Spleen (tissue), 11 donors: ENCODE measurements around the gene ARHGAP24. TPM values are rescaled to one million over a fixed set of nuclear protein-coding genes. Genes with fewer than 3 reads are reported as not detected.
"Not testable (repeated sequence)": the region's sequence is repeated elsewhere in the genome, so short reads cannot be mapped to it uniquely, and the experiment has no call there.

Source experiments
- DNase-seq: peaks from one replicate; pipeline ENCODE4 v3.0.0-alpha.2; 2020
- H3K27ac ChIP-seq, 8 donors: fragments of 200-600 bp; sonication (generic) in 7 of 8; 1 replicate in 4 of 8; 2 replicates in 4 of 8; pipeline versions ENCODE4 v1.5.0 to v1.8.0; 2016 to 2021; ENCODE audit warnings: inconsistent platforms in 4 of 8, mild to moderate bottlenecking in 4 of 8, moderate library complexity in 1 of 8
- H3K27me3 ChIP-seq, 7 donors: fragments of 200-600 bp; sonication (generic) in 6 of 7; replicated peaks in 1 of 7; 1 replicate in 4 of 7; 2 replicates in 3 of 7; pipeline versions ENCODE4 v1.5.0 to v1.8.0; 2016 to 2021; ENCODE audit warnings: inconsistent platforms in 3 of 7, mild to moderate bottlenecking in 1 of 7
- H3K36me3 ChIP-seq, 6 donors: fragments of 200-600 bp; sonication (generic) in 5 of 6; 1 replicate in 4 of 6; 2 replicates in 2 of 6; pipeline versions ENCODE4 v1.5.0 to v1.8.0; 2016 to 2021; ENCODE audit warnings: inconsistent platforms in 2 of 6
- H3K4me1 ChIP-seq, 6 donors: fragments of 200-600 bp; sonication (generic) in 5 of 6; 1 replicate in 3 of 6; 2 replicates in 3 of 6; pipeline versions ENCODE4 v1.5.0 to v1.8.0; 2016 to 2021; ENCODE audit warnings: inconsistent platforms in 3 of 6
- H3K4me3 ChIP-seq, 8 donors: fragments of 200-600 bp; sonication (generic) in 7 of 8; 1 replicate in 4 of 8; 2 replicates in 4 of 8; pipeline versions ENCODE4 v1.5.0 to v1.8.0; 2016 to 2021; ENCODE audit warnings: inconsistent platforms in 4 of 8, mild to moderate bottlenecking in 4 of 8, moderate library complexity in 2 of 8
- H3K9me3 ChIP-seq, 8 donors: fragments of 200-600 bp; sonication (generic) in 7 of 8; 1 replicate in 4 of 8; 2 replicates in 4 of 8; pipeline versions ENCODE4 v1.5.0 to v1.8.0; 2016 to 2021; ENCODE audit warnings: inconsistent platforms in 4 of 8
- POLR2A ChIP-seq, 3 donors: fragments of 450-650 bp; IDR thresholded peaks; one replicate each; pipeline ENCODE4 v1.5.1; 2017; ENCODE audit warnings: antibody characterized with exemption in 3 of 3, mild to moderate bottlenecking in 1 of 3
- POLR2AphosphoS5 ChIP-seq, 3 donors: sonication (generic); formaldehyde crosslinking; IDR thresholded peaks; one replicate each; pipeline ENCODE4 v1.5.1; 2017; ENCODE audit warnings: antibody characterized with exemption in 3 of 3
- WGBS, 5 donors: extraction: QIAGEN DNeasy Blood & Tissue Kit in 3 of 5; methylation state at CpG; one replicate each; pipeline versions ENCODE4 v1.1.5 to v1.1.7; 2013 to 2018; 5-methylcytosine and 5-hydroxymethylcytosine counted together
- intact Hi-C: fragments of 100-400 bp; cut with DNase I; formaldehyde crosslinking; loops from one replicate; pipeline ENCODE4 v1.15.0; 2023; ENCODE audit warnings: low total_unique reads
- polyA plus RNA-seq, 3 donors: library from polyadenylated mRNA; stranded (reverse); fragments of 200-250 nt; gene quantifications; one replicate each; pipeline ENCODE4 v1.2.1, GENCODE V29; 2013
- total RNA-seq, 7 donors: library from RNA; depleted of rRNA in 3 of 7; stranded (reverse); fragments of >200 nt in 3 of 7; fragmentation: NEBNext Ultra II Directional in 4 of 7; extraction: Animal tissue kit (Norgen Biotek cat#: 25700) in 4 of 7; gene quantifications; one replicate each; pipeline versions ENCODE4 v1.1.0 to v1.2.1, GENCODE V29; 2016 to 2021
- TF ChIP-seq, protein P1 (sequence below), 11 experiments: fragments of 200-600 bp in 7 of 11; fragments of 450-650 bp in 4 of 11; sonication (generic) in 4 of 11; IDR thresholded peaks in 8 of 11; conservative IDR thresholded peaks in 3 of 11; 1 replicate in 7 of 11; 2 replicates in 4 of 11; pipeline versions ENCODE4 v1.4.0 to v1.8.0; 2016 to 2021; ENCODE audit warnings: antibody characterized with exemption in 11 of 11, inconsistent platforms in 4 of 11, mild to moderate bottlenecking in 1 of 11
- donor health status: healthy with polysubstance abuse.
- donor health status: DM: no; HTN: no; CAD: no; lungs with moderate emphysema.
- donor health status: DM: no; HTN: no; CAD: no.
- donor health status: Bipolar disorder and iron deficiency.
- donor health status: healthy.
- donor health status: DM: no; HTN: no; CAD: no.
- donor health status: DM: yes; HTN: yes; CAD: no.

The ARHGAP24 gene
- total and polyA plus RNA-seq, 10 donors = 23.1 to 199 (median 130) TPM

GRCh38 chr4:85842540-85842939, 367.6 kb downstream of the ARHGAP24 start:
- Histone ChIP-seq H3K9me3 (peaks cover 0 to 3% (median under 1%) of the 10 kb centered on the region in 8 donors), H3K27me3 (no peaks in the 10 kb centered on the region), H3K4me1 (peaks cover 0 to 37% (median 12%) of the 10 kb centered on the region in 6 donors), H3K27ac (peak overlapping the region in 3 of 8 donors; percentile 26 to 51 (median 42)), H3K4me3 (no peak overlapping the region), H3K36me3 (peaks cover 0 to 11% (median 0%) of the 10 kb centered on the region in 6 donors)
- intact Hi-C loops = no loop called here
- DNase-seq = no peak
- TF ChIP-seq POLR2AphosphoS5 (IDR thresholded peaks at IDR 0.05) = peak in 1 of 3 donors; percentile 56
- TF ChIP-seq POLR2A (IDR thresholded peaks at IDR 0.05) = no peak
- 34 to 47% (median 38%) methylated on average over 7 of the region's 7 CpGs for WGBS, 5 donors

GRCh38 chr4:85853740-85854139, 378.8 kb downstream of the ARHGAP24 start:
- H3K36me3 ChIP-seq, H3K27me3 ChIP-seq, DNase-seq, H3K4me1 ChIP-seq, H3K4me3 ChIP-seq, intact Hi-C loops: not testable (repeated sequence)
- WGBS, 5 donors = 76 to 89% (median 81%) methylated on average over 6 of the region's 6 CpGs
- peaks cover 0 to 19% (median 5%) of the 10 kb centered on the region in 8 donors for H3K9me3 ChIP-seq
- peak overlapping the region in 3 of 8 donors; percentile 35 to 63 (median 59) for H3K27ac ChIP-seq

- Histone ChIP-seq H3K27ac (peak overlapping the region in 6 of 8 donors; percentile 35 to 69 (median 52)), H3K9me3 (peaks cover 0 to 15% (median 2%) of the 10 kb centered on the region in 8 donors), H3K4me3 (no peak overlapping the region), H3K36me3 (peaks cover 0 to 7% (median 0%) of the 10 kb centered on the region in 6 donors), H3K27me3 (no peaks in the 10 kb centered on the region), H3K4me1 (peaks cover 0 to 6% (median 0%) of the 10 kb centered on the region in 6 donors)
- TF ChIP-seq POLR2A (IDR thresholded peaks at IDR 0.05) (no peak), POLR2AphosphoS5 (IDR thresholded peaks at IDR 0.05) (no peak)
- TF ChIP-seq, protein P1, sequence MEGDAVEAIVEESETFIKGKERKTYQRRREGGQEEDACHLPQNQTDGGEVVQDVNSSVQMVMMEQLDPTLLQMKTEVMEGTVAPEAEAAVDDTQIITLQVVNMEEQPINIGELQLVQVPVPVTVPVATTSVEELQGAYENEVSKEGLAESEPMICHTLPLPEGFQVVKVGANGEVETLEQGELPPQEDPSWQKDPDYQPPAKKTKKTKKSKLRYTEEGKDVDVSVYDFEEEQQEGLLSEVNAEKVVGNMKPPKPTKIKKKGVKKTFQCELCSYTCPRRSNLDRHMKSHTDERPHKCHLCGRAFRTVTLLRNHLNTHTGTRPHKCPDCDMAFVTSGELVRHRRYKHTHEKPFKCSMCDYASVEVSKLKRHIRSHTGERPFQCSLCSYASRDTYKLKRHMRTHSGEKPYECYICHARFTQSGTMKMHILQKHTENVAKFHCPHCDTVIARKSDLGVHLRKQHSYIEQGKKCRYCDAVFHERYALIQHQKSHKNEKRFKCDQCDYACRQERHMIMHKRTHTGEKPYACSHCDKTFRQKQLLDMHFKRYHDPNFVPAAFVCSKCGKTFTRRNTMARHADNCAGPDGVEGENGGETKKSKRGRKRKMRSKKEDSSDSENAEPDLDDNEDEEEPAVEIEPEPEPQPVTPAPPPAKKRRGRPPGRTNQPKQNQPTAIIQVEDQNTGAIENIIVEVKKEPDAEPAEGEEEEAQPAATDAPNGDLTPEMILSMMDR (IDR thresholded peaks at IDR 0.05 in 8 of 11, conservative IDR thresholded peaks at IDR 0.05 in 3 of 11) = no peak
- intact Hi-C loops = no loop called here
- no peak for DNase-seq
- WGBS, 5 donors = 64 to 91% (median 69%) methylated on average over 2 of the region's 2 CpGs
Observed at GRCh38 chr4:85854546-85854945, 379.6 kb downstream of the ARHGAP24 start.

- Histone ChIP-seq H3K36me3 (no peaks in the 10 kb centered on the region), H3K9me3 (no peaks in the 10 kb centered on the region), H3K4me3 (no peak overlapping the region), H3K27me3 (no peaks in the 10 kb centered on the region), H3K27ac (no peak overlapping the region), H3K4me1 (peaks cover 0 to 22% (median 0%) of the 10 kb centered on the region in 6 donors)
- intact Hi-C loops = no loop called here
- DNase-seq = no peak
- TF ChIP-seq, protein P1 (IDR thresholded peaks at IDR 0.05 in 8 of 11, conservative IDR thresholded peaks at IDR 0.05 in 3 of 11) = no peak
- TF ChIP-seq POLR2A (IDR thresholded peaks at IDR 0.05) (no peak), POLR2AphosphoS5 (IDR thresholded peaks at IDR 0.05) (no peak)
- WGBS, 5 donors = 66 to 76% (median 71%) methylated on average over 6 of the region's 6 CpGs
Observed at GRCh38 chr4:85860066-85860740, 385.3 kb downstream of the ARHGAP24 start.

DNA sequence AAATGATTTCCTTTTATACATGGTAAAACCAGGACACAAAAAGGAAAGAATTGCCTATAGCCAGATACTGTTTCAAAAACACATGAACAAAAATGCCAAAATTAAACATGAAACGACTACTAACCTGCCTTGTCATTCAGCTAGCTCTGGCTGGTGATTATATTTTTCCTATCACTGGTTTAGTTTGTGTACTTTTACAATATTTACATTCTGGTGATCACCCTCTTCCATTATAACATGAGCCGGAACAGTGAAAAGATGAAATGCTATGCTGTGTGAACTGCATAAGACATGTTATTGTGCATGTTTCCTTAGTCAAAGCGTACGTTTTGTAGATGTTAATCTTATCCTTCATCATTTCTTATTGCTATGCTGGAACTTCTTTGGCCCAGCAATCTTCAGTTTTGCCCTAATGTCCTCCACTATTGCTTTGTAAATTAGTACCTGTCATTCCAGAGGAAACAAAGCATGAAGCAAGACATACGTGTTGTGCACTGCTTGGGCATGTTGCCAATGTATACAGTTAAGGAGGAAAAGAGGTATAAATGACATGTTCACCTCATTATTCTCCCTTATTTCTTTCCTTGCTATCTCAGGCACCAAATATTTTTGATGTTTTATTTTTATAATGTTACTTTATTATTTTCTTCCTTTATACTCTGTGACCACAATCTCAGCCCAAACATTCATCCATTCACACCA, 386.3 kb downstream of the ARHGAP24 start:
- Histone ChIP-seq H3K9me3 (no peaks in the 10 kb centered on the region), H3K4me1 (peaks cover 0 to 26% (median 3%) of the 10 kb centered on the region in 6 donors), H3K4me3 (no peak overlapping the region), H3K27ac (no peak overlapping the region), H3K27me3 (no peaks in the 10 kb centered on the region), H3K36me3 (no peaks in the 10 kb centered on the region)
- intact Hi-C loops = no loop called here
- WGBS, 5 donors = 64 to 80% (median 73%) methylated on average over 5 of the region's 5 CpGs
- TF ChIP-seq POLR2A (IDR thresholded peaks at IDR 0.05) (no peak), POLR2AphosphoS5 (IDR thresholded peaks at IDR 0.05) (no peak)
- TF ChIP-seq, protein P1 (IDR thresholded peaks at IDR 0.05 in 8 of 11, conservative IDR thresholded peaks at IDR 0.05 in 3 of 11) = no peak
- no peak for DNase-seq
